VCaP (cell line): ENCODE measurements around the gene PLOD2.

Experiments used
- H3K27ac ChIP-seq: fragments of 450-650 bp; 2 replicates; pipeline ENCODE4 v1.5.1; 2017
- TF ChIP-seq, protein P1 (sequence below): fragments of 450-650 bp; conservative IDR thresholded peaks from 2 replicates; pipeline ENCODE4 v1.5.1; 2017; ENCODE audit warnings: mild to moderate bottlenecking, moderate library complexity

PLOD2 gene

GRCh38 chr3:146111337-146111736 lies 49.6 kb downstream of the PLOD2 start:
- no peak overlapping the region for H3K27ac ChIP-seq
- TF ChIP-seq, protein P1, sequence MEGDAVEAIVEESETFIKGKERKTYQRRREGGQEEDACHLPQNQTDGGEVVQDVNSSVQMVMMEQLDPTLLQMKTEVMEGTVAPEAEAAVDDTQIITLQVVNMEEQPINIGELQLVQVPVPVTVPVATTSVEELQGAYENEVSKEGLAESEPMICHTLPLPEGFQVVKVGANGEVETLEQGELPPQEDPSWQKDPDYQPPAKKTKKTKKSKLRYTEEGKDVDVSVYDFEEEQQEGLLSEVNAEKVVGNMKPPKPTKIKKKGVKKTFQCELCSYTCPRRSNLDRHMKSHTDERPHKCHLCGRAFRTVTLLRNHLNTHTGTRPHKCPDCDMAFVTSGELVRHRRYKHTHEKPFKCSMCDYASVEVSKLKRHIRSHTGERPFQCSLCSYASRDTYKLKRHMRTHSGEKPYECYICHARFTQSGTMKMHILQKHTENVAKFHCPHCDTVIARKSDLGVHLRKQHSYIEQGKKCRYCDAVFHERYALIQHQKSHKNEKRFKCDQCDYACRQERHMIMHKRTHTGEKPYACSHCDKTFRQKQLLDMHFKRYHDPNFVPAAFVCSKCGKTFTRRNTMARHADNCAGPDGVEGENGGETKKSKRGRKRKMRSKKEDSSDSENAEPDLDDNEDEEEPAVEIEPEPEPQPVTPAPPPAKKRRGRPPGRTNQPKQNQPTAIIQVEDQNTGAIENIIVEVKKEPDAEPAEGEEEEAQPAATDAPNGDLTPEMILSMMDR: no peak

DNA sequence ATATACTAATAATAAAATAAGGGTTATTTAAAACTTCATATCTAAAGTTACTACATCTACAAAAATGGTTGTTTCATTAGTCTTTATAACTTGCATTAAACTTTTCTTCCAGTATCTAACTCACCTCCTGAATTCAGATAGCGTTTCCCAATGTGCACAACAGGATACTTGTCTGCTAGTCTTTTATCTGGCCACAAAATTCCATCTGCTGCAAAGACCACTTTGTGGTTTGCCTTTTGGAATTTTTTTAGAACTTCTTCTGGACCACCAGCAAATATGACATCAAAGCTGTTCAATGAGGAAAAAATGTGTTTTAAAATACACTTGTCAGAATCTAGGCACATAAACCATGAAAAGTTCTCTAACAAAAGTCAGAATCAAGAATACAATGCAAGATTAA lies 50.8 kb downstream of the PLOD2 start:
- TF ChIP-seq, protein P1: no peak
- no peak overlapping the region for H3K27ac ChIP-seq

- no peak overlapping the region for H3K27ac ChIP-seq
- TF ChIP-seq, protein P1: no peak
These were observed 54.0 kb downstream of the PLOD2 start for GRCh38 chr3:146106986-146107385.

- H3K27ac ChIP-seq: no peak overlapping the region
- TF ChIP-seq, protein P1: no peak
These were observed 56.9 kb downstream of the PLOD2 start for GRCh38 chr3:146104068-146104467.

DNA sequence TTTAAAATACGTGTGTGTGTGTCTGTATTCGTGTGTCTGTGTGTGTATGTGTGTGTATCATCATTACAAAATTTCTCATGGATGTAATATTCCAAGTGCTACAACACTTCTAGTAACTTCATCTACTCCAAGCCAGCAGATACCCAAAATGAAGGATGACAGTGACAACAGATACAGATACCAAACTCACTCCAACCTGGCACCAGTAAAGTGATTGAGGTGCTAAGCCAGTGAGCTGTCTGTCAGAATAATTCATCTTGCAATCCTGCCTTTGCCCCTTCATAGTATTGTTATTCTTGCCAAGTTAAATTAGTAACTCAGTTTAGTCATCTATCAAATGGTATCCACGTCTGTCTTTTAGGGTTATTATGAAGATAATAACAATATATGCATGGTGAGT lies 58.1 kb downstream of the PLOD2 start:
- TF ChIP-seq, protein P1: no peak
- H3K27ac ChIP-seq: no peak overlapping the region

DNA sequence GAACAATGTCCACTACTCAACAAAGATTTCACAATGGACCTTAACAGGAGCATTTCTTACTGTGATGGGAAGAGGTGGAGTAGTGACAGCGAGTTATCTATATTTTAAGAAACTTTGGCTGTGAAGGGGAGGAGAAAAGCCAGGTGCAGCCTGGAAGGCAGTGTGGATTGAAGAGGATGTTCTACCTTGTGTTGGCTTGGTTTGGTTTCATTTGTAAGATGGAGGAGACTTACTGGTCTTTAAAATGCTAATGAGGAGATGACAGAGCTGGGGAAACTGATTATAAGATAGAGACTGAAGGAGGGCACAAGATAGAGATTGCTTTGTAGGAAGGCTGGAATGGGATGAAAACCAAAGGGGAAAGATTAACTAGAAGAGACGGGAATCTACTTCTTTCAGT lies 59.4 kb downstream of the PLOD2 start:
- no peak overlapping the region for H3K27ac ChIP-seq
- TF ChIP-seq, protein P1: no peak

GRCh38 chr3:146100825-146101444 lies 60.0 kb downstream of the PLOD2 start:
- TF ChIP-seq, protein P1: no peak
- no peak overlapping the region for H3K27ac ChIP-seq
